NCI-H1105 (cell line): ENCODE measurements around the gene SRM.

Experiments
- DNase-seq: peaks from one replicate; lab custom pipeline; 2025; lab: John Stamatoyannopoulos, UW

Gene SRM

GRCh38 chr1:11013160-11013531, 46.7 kb downstream of the SRM start:
- DNase-seq, result no peak

- DNase-seq, result peak; percentile 90
Observed at GRCh38 chr1:11012260-11013159, 47.3 kb downstream of the SRM start, which contains the start of gene TARDBP. Gene TARDBP (plus strand): TSS chr1:11012654. CDS start chr1:11013728, 1,074 bp downstream.
